ENCODE data around the gene NFX1.

- TF ChIP-seq CTCF (conservative IDR thresholded peaks at IDR 0.05 in 1 of 2, IDR thresholded peaks at IDR 0.05 in 1 of 2; ENCODE audit: low read depth in 1 of 2, low read length in 2 of 2): no peak
- TF ChIP-seq EZH2 (IDR thresholded peaks at IDR 0.05; ENCODE audit: low read length, missing control alignments): no peak
Observed at GRCh38 chr9:33375841-33376321, 85.6 kb downstream of the NFX1 start.

Data from fibroblast of lung (primary cell).